ENCODE results near the gene HDAC11. TPM values are rescaled to one million over a fixed set of nuclear protein-coding genes. Genes with fewer than 3 reads are reported as not detected.
A peak's percentile ranks its signal among the peaks of the same experiment; 100 is the strongest.
"Not testable (repeated sequence)": the region's sequence is repeated elsewhere in the genome, so short reads cannot be mapped to it uniquely, and the experiment has no call there.

HDAC11 gene
- total RNA-seq, 6 donors from 2014 or later = 11.5 to 28.1 (median 18.0) TPM

- Histone ChIP-seq H3K9me3 (no peaks in the 10 kb centered on the region), H3K36me3 (no peaks in the 10 kb centered on the region), H3K4me1 (no peaks in the 10 kb centered on the region), H3K27ac (no peak overlapping the region), H3K4me3 (no peak overlapping the region), H3K27me3 (no peaks in the 10 kb centered on the region)
- TF ChIP-seq POLR2A (IDR thresholded peaks at IDR 0.05) = no peak
- no peak for TF ChIP-seq EP300 (IDR thresholded peaks at IDR 0.05)
- no peak for TF ChIP-seq POLR2AphosphoS5 (IDR thresholded peaks at IDR 0.05)
- TF ChIP-seq CTCF (IDR thresholded peaks at IDR 0.05) = no peak
- WGBS, 2 donors = 68 to 72% methylated on average over 4 of the region's 4 CpGs
- DNase-seq (no peak), ATAC-seq (ENCODE audit: low FRiP score in 2 of 2) (no peak)
These were observed 39.8 kb upstream of the HDAC11 start for GRCh38 chr3:13440204-13440817.

GRCh38 chr3:13442882-13443281 is 37.2 kb upstream of the HDAC11 start:
- not testable (repeated sequence) for ATAC-seq (ENCODE audit: low FRiP score in 2 of 2); H3K4me1 ChIP-seq; H3K4me3 ChIP-seq; H3K27me3 ChIP-seq; H3K36me3 ChIP-seq; H3K9me3 ChIP-seq; H3K27ac ChIP-seq; DNase-seq
- WGBS, 2 donors = 95 to 100% methylated on average over 2 of the region's 2 CpGs

DNA sequence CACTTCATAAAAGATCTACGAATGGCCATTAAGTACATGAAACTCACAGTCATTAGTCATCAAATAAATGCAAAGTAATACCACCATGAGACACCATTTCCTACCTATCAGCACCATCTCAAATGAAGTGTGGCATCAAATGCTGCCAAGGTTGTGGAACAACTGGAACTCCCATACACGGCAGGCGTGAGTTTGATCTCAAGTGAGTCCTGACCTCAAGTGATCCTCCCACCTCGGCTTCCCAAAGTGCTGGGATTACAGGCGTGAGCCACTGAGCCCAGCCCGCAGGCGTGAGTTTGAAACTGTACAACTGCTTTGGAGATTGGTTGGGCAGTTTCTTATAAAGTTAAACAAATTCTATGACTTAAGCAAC is 28.8 kb upstream of the HDAC11 start:
- TF ChIP-seq EP300 (IDR thresholded peaks at IDR 0.05) (no peak), POLR2A (IDR thresholded peaks at IDR 0.05) (no peak), CTCF (IDR thresholded peaks at IDR 0.05) (no peak), POLR2AphosphoS5 (IDR thresholded peaks at IDR 0.05) (no peak)
- Histone ChIP-seq H3K4me1 (peaks cover 6 to 20% (median 11%) of the 10 kb centered on the region in 4 donors), H3K27ac (peak overlapping the region; percentile 66 to 92 (median 84)), H3K36me3 (no peaks in the 10 kb centered on the region), H3K9me3 (no peaks in the 10 kb centered on the region), H3K27me3 (no peaks in the 10 kb centered on the region), H3K4me3 (peak overlapping the region; percentile 49 to 64 (median 57))
- ATAC-seq (ENCODE audit: low FRiP score in 2 of 2) = peak; percentile 31 to 39
- DNase-seq = peak in 1 of 2 donors; percentile 45
- 4 to 7% methylated on average over 7 of the region's 7 CpGs for WGBS, 2 donors

DNA sequence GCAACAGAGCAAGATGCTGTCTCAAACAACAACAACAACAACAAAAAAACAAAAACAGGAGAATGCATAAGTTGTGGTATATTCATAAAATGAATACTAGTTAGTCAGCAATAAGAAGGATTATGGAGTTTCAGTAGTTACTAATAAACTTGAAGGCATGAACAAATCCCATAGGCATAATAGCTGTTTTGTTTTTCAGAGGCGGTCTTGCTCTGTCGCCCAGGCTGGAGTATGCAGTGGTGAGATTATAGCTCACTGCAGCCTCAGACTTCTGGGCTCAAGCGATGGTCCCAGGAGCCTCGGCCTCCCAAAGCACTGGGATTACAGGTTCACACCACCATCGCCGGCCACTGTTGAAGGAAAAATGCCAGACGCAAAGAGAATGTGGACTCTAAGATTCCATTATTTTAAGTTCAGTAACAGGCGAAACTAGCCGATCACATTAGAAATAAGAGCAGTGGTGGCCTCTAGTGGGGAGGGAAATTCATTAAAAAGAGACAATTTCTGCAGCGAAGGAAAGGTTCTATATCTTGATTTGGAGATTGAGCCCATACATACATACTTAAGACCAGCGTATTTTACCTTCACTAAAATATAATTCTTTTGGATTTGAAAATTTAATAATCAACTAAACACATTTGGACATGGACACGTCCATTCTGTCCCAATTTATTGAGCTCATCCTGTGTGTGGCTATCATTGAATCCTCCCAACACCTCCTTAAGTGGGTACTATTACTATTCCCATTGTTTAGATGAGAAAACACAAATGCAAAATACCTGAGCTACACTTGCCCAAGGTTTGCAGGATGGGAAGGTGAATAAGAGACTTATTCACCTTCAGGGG is 27.4 kb upstream of the HDAC11 start:
- 24 to 27% methylated on average over 12 of the region's 12 CpGs for WGBS, 2 donors
- H3K27me3 ChIP-seq = no peaks in the 10 kb centered on the region
- ATAC-seq (ENCODE audit: low FRiP score in 2 of 2) = peak; percentile 67 to 78
- no peaks in the 10 kb centered on the region for H3K9me3 ChIP-seq
- peaks cover 6 to 20% (median 11%) of the 10 kb centered on the region in 4 donors for H3K4me1 ChIP-seq
- peak in 1 of 2 donors; percentile 24 for DNase-seq
- TF ChIP-seq CTCF (IDR thresholded peaks at IDR 0.05) (peak; percentile 34 to 73 (median 55)), EP300 (IDR thresholded peaks at IDR 0.05) (no peak), POLR2A (IDR thresholded peaks at IDR 0.05) (no peak), POLR2AphosphoS5 (IDR thresholded peaks at IDR 0.05) (no peak)
- H3K4me3 ChIP-seq = peak overlapping the region in 3 of 4 donors; percentile 49 to 57 (median 57)
- no peaks in the 10 kb centered on the region for H3K36me3 ChIP-seq
- peak overlapping the region in 3 of 4 donors; percentile 79 to 92 (median 88) for H3K27ac ChIP-seq

DNA sequence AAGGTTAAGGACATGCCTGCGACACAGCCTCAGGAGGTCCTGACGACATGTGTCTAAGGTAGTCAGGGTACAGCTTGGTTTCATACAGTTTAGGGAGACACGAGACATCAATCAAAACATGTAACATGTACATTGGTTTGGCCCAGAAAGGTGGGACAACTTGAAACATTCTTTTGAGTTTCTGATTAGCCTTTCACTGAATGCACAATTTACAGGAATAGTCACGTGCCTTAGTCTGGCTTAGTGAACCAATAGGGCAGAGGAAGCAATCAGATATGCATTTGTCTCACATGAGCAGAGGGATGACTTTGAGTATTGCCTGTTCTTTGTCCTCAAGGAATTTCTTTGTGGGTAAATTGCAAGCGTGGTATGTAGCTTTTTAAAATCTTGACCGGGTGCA is 24.5 kb upstream of the HDAC11 start:
- Histone ChIP-seq H3K4me3 (no peak overlapping the region), H3K36me3 (no peaks in the 10 kb centered on the region), H3K27ac (no peak overlapping the region), H3K9me3 (no peaks in the 10 kb centered on the region), H3K4me1 (peaks cover 6 to 20% (median 11%) of the 10 kb centered on the region in 4 donors), H3K27me3 (no peaks in the 10 kb centered on the region)
- 85 to 92% methylated on average over 6 of the region's 6 CpGs for WGBS, 2 donors
- no peak for DNase-seq
- no peak for ATAC-seq (ENCODE audit: low FRiP score in 2 of 2)
- no peak for TF ChIP-seq CTCF (IDR thresholded peaks at IDR 0.05)
- TF ChIP-seq EP300 (IDR thresholded peaks at IDR 0.05) = no peak
- no peak for TF ChIP-seq POLR2A (IDR thresholded peaks at IDR 0.05)
- TF ChIP-seq POLR2AphosphoS5 (IDR thresholded peaks at IDR 0.05) = no peak

All from upper lobe of left lung (tissue), 6 donors.